Neural progenitor cell (in vitro differentiated cells): ENCODE results near the gene ANKHD1. TPM values are rescaled to one million over a fixed set of nuclear protein-coding genes. Genes with fewer than 3 reads are reported as not detected.

Experiments used
- DNase-seq: peaks from one replicate; pipeline ENCODE4 v3.0.0-alpha.2; 2016; ENCODE audit warnings: low spot score
- H2AFZ ChIP-seq: fragments of 200-600 bp; sonication (generic); replicated peaks from 2 replicates; pipeline ENCODE4 v1.6.1; 2016; ENCODE audit warnings: antibody characterized with exemption
- H3F3A ChIP-seq: fragments of 200-600 bp; sonication (generic); 2 replicates; pipeline ENCODE4 v1.6.1; 2016; ENCODE audit warnings: antibody characterized with exemption, low read depth
- H3K27ac ChIP-seq: fragments of 200-600 bp; sonication (generic); 2 replicates; pipeline ENCODE4 v1.5.1; 2016; ENCODE audit warnings: mild to moderate bottlenecking
- H3K27me3 ChIP-seq: fragments of 200-600 bp; sonication (generic); 2 replicates; pipeline ENCODE4 v1.6.1; 2016; ENCODE audit warnings: mild to moderate bottlenecking, moderate library complexity
- H3K36me3 ChIP-seq: fragments of 200-600 bp; sonication (generic); 2 replicates; pipeline ENCODE4 v1.5.1; 2016
- H3K4me1 ChIP-seq: fragments of 200-600 bp; sonication (generic); 2 replicates; pipeline ENCODE4 v1.6.1; 2016; ENCODE audit warnings: mixed run types
- H3K4me2 ChIP-seq: fragments of 200-600 bp; sonication (generic); 2 replicates; pipeline ENCODE4 v1.6.1; 2016
- H3K4me3 ChIP-seq: fragments of 200-600 bp; sonication (generic); 2 replicates; pipeline ENCODE4 v1.5.1; 2016
- H3K79me2 ChIP-seq: fragments of 200-600 bp; sonication (generic); 2 replicates; pipeline ENCODE4 v1.6.1; 2016; ENCODE audit warnings: low read depth
- H3K9ac ChIP-seq: fragments of 200-600 bp; sonication (generic); 2 replicates; pipeline ENCODE4 v1.6.1; 2016
- H3K9me3 ChIP-seq: fragments of 200-600 bp; sonication (generic); 2 replicates; pipeline ENCODE4 v1.5.1; 2016; ENCODE audit warnings: low read depth
- H4K20me1 ChIP-seq: fragments of 200-600 bp; sonication (generic); 2 replicates; pipeline ENCODE4 v1.6.1; 2016; ENCODE audit warnings: low read depth
- H3K27ac Mint-ChIP-seq: 3 replicates; pipeline ENCODE4 v1.8.0; 2021; ENCODE audit warnings: mixed read lengths
- H3K27me3 Mint-ChIP-seq: 2 replicates; pipeline ENCODE4 v1.8.0; 2022; ENCODE audit warnings: low read depth, mild to moderate bottlenecking, inconsistent platforms, moderate library complexity, mixed read lengths; ENCODE audit not compliant: insufficient read depth
- H3K36me3 Mint-ChIP-seq: 3 replicates; pipeline ENCODE4 v1.8.0; 2021; ENCODE audit warnings: mixed read lengths
- H3K4me1 Mint-ChIP-seq: 3 replicates; pipeline ENCODE4 v1.8.0; 2021; ENCODE audit warnings: mixed read lengths
- H3K4me3 Mint-ChIP-seq: 3 replicates; pipeline ENCODE4 v1.8.0; 2021; ENCODE audit warnings: mild to moderate bottlenecking, moderate library complexity, mixed read lengths
- H3K9me3 Mint-ChIP-seq: 3 replicates; pipeline ENCODE4 v1.8.0; 2020; ENCODE audit warnings: mixed read lengths
- EZH2 ChIP-seq: fragments of 200-600 bp; sonication (generic); IDR thresholded peaks from 2 replicates; pipeline ENCODE4 v1.6.1; 2017; ENCODE audit warnings: antibody characterized with exemption, mild to moderate bottlenecking, moderate library complexity
- EZH2phosphoT487 ChIP-seq: fragments of 200-600 bp; sonication (generic); IDR thresholded peaks from 2 replicates; pipeline ENCODE4 v1.6.1; 2017; ENCODE audit warnings: antibody characterized with exemption
- total RNA-seq: library from RNA; depleted of rRNA; stranded (reverse); fragments of >200 nt; gene quantifications from 2 replicates; pipeline ENCODE4 v1.2.3, GENCODE V29; 2015; ENCODE audit warnings: low replicate concordance
- TF ChIP-seq, protein P1 (sequence below): fragments of 200-600 bp; sonication (generic); IDR thresholded peaks from 2 replicates; pipeline ENCODE4 v1.5.1; 2017; ENCODE audit warnings: antibody characterized with exemption, mild to moderate bottlenecking

Gene ANKHD1
- total RNA-seq, 1 donor from 2014 or later, result 110 TPM

DNA sequence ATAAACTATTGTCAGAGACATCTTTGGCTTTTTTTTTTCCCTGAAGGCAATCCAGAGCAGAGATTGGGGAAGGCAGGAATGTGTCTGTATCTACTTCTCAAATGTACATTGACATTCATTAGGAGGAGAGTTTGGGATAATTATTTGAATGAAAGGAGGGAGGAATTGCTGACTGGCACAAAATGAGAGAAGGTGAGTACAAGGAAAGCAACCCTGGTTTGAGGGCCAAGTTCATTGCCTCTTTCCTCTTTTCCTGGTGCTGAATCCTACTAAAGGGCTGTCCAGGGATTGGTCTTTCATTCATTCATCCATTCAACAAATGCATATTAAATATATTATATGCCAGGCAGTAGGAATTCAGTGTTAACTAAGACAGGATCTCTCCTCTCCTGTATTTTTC lies 18.8 kb upstream of the ANKHD1 start:
- Mint-ChIP-seq H3K9me3 (no peaks in the 10 kb centered on the region), H3K36me3 (no peaks in the 10 kb centered on the region), H3K4me1 (no peaks in the 10 kb centered on the region), H3K4me3 (no peak overlapping the region), H3K27ac (no peak overlapping the region), H3K27me3 (no peaks in the 10 kb centered on the region)
- Histone ChIP-seq H3K9ac (no peak overlapping the region), H3K79me2 (no peaks in the 10 kb centered on the region), H3K36me3 (no peaks in the 10 kb centered on the region), H3K4me3 (no peak overlapping the region), H2AFZ (no peak overlapping the region), H3F3A (no peaks in the 10 kb centered on the region), H3K27me3 (no peaks in the 10 kb centered on the region), H3K4me1 (no peaks in the 10 kb centered on the region), H3K9me3 (no peaks in the 10 kb centered on the region), H3K27ac (no peak overlapping the region), H4K20me1 (no peaks in the 10 kb centered on the region), H3K4me2 (no peak overlapping the region)
- no peak for DNase-seq
- TF ChIP-seq EZH2phosphoT487 (no peak), EZH2 (no peak)
- TF ChIP-seq, protein P1, sequence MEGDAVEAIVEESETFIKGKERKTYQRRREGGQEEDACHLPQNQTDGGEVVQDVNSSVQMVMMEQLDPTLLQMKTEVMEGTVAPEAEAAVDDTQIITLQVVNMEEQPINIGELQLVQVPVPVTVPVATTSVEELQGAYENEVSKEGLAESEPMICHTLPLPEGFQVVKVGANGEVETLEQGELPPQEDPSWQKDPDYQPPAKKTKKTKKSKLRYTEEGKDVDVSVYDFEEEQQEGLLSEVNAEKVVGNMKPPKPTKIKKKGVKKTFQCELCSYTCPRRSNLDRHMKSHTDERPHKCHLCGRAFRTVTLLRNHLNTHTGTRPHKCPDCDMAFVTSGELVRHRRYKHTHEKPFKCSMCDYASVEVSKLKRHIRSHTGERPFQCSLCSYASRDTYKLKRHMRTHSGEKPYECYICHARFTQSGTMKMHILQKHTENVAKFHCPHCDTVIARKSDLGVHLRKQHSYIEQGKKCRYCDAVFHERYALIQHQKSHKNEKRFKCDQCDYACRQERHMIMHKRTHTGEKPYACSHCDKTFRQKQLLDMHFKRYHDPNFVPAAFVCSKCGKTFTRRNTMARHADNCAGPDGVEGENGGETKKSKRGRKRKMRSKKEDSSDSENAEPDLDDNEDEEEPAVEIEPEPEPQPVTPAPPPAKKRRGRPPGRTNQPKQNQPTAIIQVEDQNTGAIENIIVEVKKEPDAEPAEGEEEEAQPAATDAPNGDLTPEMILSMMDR, result no peak

DNA sequence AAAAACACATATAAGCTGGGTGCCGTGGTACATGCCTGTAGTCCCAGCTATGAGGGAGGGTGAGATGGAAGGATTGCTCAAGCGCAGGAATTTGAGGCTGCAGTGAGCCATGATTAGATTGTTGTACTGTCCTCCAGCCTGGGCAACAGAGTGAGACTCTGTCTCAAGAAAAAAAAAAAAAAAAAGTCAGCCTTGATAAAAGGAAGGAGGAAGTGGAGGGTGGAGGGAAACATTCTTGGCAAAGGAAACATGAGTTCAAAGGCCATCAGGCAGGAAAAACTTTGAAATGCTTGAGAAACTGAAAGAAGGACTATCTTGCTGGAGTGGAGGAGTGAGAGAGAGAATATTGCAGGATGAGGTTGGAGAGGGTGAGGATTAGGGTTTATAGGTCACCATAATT lies 18.3 kb upstream of the ANKHD1 start:
- no peaks in the 10 kb centered on the region for H3K9me3 Mint-ChIP-seq
- DNase-seq, result no peak
- H3K9me3 ChIP-seq, result no peaks in the 10 kb centered on the region
- TF ChIP-seq EZH2phosphoT487, result no peak
- no peak for TF ChIP-seq EZH2
- TF ChIP-seq, protein P1, result no peak
- no peaks in the 10 kb centered on the region for H3K36me3 ChIP-seq
- H3K4me1 ChIP-seq, result no peaks in the 10 kb centered on the region
- H3K9ac ChIP-seq, result no peak overlapping the region
- H3F3A ChIP-seq, result no peaks in the 10 kb centered on the region
- H3K4me2 ChIP-seq, result no peak overlapping the region
- no peaks in the 10 kb centered on the region for H3K79me2 ChIP-seq
- H3K4me3 Mint-ChIP-seq, result no peak overlapping the region
- H3K4me1 Mint-ChIP-seq, result no peaks in the 10 kb centered on the region
- no peak overlapping the region for H3K27ac Mint-ChIP-seq
- no peaks in the 10 kb centered on the region for H3K27me3 ChIP-seq
- H3K27me3 Mint-ChIP-seq, result no peaks in the 10 kb centered on the region
- no peaks in the 10 kb centered on the region for H4K20me1 ChIP-seq
- H3K4me3 ChIP-seq, result no peak overlapping the region
- no peaks in the 10 kb centered on the region for H3K36me3 Mint-ChIP-seq
- no peak overlapping the region for H3K27ac ChIP-seq
- no peak overlapping the region for H2AFZ ChIP-seq

DNA sequence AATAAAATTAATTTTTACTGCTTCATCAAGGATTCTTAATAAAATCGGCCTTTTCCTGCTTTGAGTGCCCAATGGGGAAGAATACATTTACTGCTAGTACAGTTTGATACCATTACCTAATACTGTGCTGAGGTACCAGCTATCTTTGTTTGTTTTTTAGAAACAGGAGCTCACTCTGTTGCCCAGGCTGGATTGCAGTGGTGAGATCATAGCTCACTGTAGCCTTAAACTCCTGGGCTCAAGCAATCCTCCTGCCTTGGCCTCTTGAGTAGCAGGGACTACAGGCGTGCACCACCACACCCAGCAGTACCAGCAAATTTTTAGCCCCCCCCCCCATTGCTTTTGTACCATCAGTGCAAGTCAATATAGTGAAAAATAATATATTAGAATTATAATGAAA lies 13.6 kb upstream of the ANKHD1 start:
- no peak for TF ChIP-seq EZH2phosphoT487
- TF ChIP-seq, protein P1, result no peak
- TF ChIP-seq EZH2, result no peak
- no peak overlapping the region for H3K27ac Mint-ChIP-seq

More for the DNA sequence above, 13.6 kb upstream of the ANKHD1 start:
- Mint-ChIP-seq H3K9me3 (no peaks in the 10 kb centered on the region), H3K4me3 (no peak overlapping the region), H3K36me3 (peaks cover 2% of the 10 kb centered on the region), H3K4me1 (no peaks in the 10 kb centered on the region), H3K27me3 (no peaks in the 10 kb centered on the region)
- Histone ChIP-seq H3K9me3 (no peaks in the 10 kb centered on the region), H3F3A (no peaks in the 10 kb centered on the region), H3K79me2 (no peaks in the 10 kb centered on the region), H3K4me2 (no peak overlapping the region), H3K27ac (no peak overlapping the region), H3K36me3 (no peaks in the 10 kb centered on the region), H3K9ac (no peak overlapping the region), H4K20me1 (no peaks in the 10 kb centered on the region), H3K4me3 (no peak overlapping the region), H3K4me1 (no peaks in the 10 kb centered on the region), H2AFZ (no peak overlapping the region), H3K27me3 (no peaks in the 10 kb centered on the region)
- DNase-seq, result no peak
